ENCODE measurements around the gene BCL3. TPM values are rescaled to one million over a fixed set of nuclear protein-coding genes. Genes with fewer than 3 reads are reported as not detected.
"Not testable (repeated sequence)": the region's sequence is repeated elsewhere in the genome, so short reads cannot be mapped to it uniquely, and the experiment has no call there.

Gene BCL3
- total RNA-seq, 4 donors from 2014 or later, result 26.6 to 88.9 (median 51.4) TPM

GRCh38 chr19:44776402-44777096 is 28.0 kb downstream of the BCL3 start:
- Histone ChIP-seq H3K27me3 (peaks cover 0 to 9% (median 0%) of the 10 kb centered on the region in 4 donors), H3K9me3 (no peaks in the 10 kb centered on the region), H3K4me3 (no peak overlapping the region), H3K27ac (peak overlapping the region; percentile 87 to 92 (median 89)), H3K4me1 (peaks cover 14 to 70% (median 15%) of the 10 kb centered on the region in 3 donors), H3K36me3 (peaks cover 0 to 10% (median 0%) of the 10 kb centered on the region in 3 donors)
- intact Hi-C loops (cut with DNase I), result no loop called here
- TF ChIP-seq CTCF (IDR thresholded peaks at IDR 0.05) (no peak), POLR2A (IDR thresholded peaks at IDR 0.05) (peak in 1 of 4 donors; percentile 24)
- WGBS, 2 donors, result 30 to 44% methylated on average over 12 to 18 of the region's 23 CpGs
- no peak for DNase-seq

- WGBS, 2 donors, result 14 to 15% methylated on average over 3 to 8 of the region's 47 CpGs
- no peaks in the 10 kb centered on the region for H3K9me3 ChIP-seq
- H3K36me3 ChIP-seq, result peaks cover 0 to 19% (median 0%) of the 10 kb centered on the region in 3 donors
- DNase-seq, result no peak
- peak within 1 kb of the TSS; percentile 87 to 92 (median 89) for H3K27ac ChIP-seq
- TF ChIP-seq POLR2A (IDR thresholded peaks at IDR 0.05) (peak in 3 of 4 donors; percentile 38 to 81 (median 74)), CTCF (IDR thresholded peaks at IDR 0.05) (peak in 3 of 6 experiments; percentile 16 to 28 (median 21))
- peaks cover 14 to 70% (median 15%) of the 10 kb centered on the region in 3 donors for H3K4me1 ChIP-seq
- intact Hi-C loops (cut with DNase I), result no loop called here
- peak within 1 kb of the TSS; percentile 56 to 85 (median 63) for H3K4me3 ChIP-seq
- H3K27me3 ChIP-seq, result peaks cover 0 to 9% (median 0%) of the 10 kb centered on the region in 4 donors
Observed at GRCh38 chr19:44777715-44778347, 29.3 kb downstream of the BCL3 start, which contains the start of gene CBLC. Gene CBLC, plus strand, starts transcription at chr19:44777890. Its CDS starts 42 bp downstream, at chr19:44777932.

- intact Hi-C loops (cut with DNase I), result no loop called here
Observed at GRCh38 chr19:44779150-44779549, 30.6 kb downstream of the BCL3 start.

GRCh38 chr19:44781694-44782093 is 33.2 kb downstream of the BCL3 start:
- Histone ChIP-seq H3K4me1 (peaks cover 4 to 53% (median 9%) of the 10 kb centered on the region in 3 donors), H3K27ac (peak overlapping the region in 1 of 4 donors; percentile 26), H3K36me3 (peaks cover 0 to 45% (median 0%) of the 10 kb centered on the region in 3 donors)
- DNase-seq; intact Hi-C loops (cut with DNase I); H3K9me3 ChIP-seq; H3K27me3 ChIP-seq; H3K4me3 ChIP-seq: not testable (repeated sequence)
- no CpG with 5 or more reads among the region's 2 CpGs for WGBS, 2 donors

More at GRCh38 chr19:44779150-44779549, 30.6 kb downstream of the BCL3 start:
- Histone ChIP-seq H3K36me3 (peaks cover 0 to 24% (median 0%) of the 10 kb centered on the region in 3 donors), H3K27me3 (peaks cover 0 to 9% (median 0%) of the 10 kb centered on the region in 4 donors), H3K9me3 (no peaks in the 10 kb centered on the region), H3K27ac (peak overlapping the region in 2 of 4 donors; percentile 48 to 70), H3K4me1 (peaks cover 14 to 68% (median 15%) of the 10 kb centered on the region in 3 donors), H3K4me3 (peak overlapping the region in 2 of 4 donors; percentile 28 to 58)
- no peak for DNase-seq
- WGBS, 2 donors, result 82 to 88% methylated on average over 1 to 2 of the region's 2 CpGs
- TF ChIP-seq POLR2A (IDR thresholded peaks at IDR 0.05), result no peak
- no peak for TF ChIP-seq CTCF (IDR thresholded peaks at IDR 0.05)

- DNase-seq, result no peak
- 90 to 94% methylated on average over 5 of the region's 5 CpGs for WGBS, 2 donors
- Histone ChIP-seq H3K4me3 (no peak overlapping the region), H3K36me3 (peaks cover 0 to 55% (median 0%) of the 10 kb centered on the region in 3 donors), H3K27ac (no peak overlapping the region), H3K9me3 (no peaks in the 10 kb centered on the region), H3K4me1 (peaks cover 0 to 43% (median 0%) of the 10 kb centered on the region in 3 donors), H3K27me3 (peaks cover 0 to 5% (median 0%) of the 10 kb centered on the region in 4 donors)
- TF ChIP-seq CTCF (IDR thresholded peaks at IDR 0.05) (no peak), POLR2A (IDR thresholded peaks at IDR 0.05) (no peak)
- intact Hi-C loops (cut with DNase I), result no loop called here
Observed at GRCh38 chr19:44782729-44783128, 34.2 kb downstream of the BCL3 start.
